Esophagus muscularis mucosa (tissue), 4 donors: ENCODE results near the gene SYNPO2. TPM values are rescaled to one million over a fixed set of nuclear protein-coding genes. Genes with fewer than 3 reads are reported as not detected.

ENCODE experiments used
- DNase-seq: peaks from one replicate; pipeline ENCODE4 v3.0.0-alpha.2; 2017; ENCODE audit errors: extremely low spot score
- H3K27ac ChIP-seq, 4 donors: fragments of 200-600 bp; sonication (generic); replicated peaks in 1 of 4; 1 replicate in 3 of 4; 2 replicates in 1 of 4; pipeline ENCODE4 v1.5.1; 2016 to 2019; ENCODE audit warnings: mild to moderate bottlenecking in 1 of 4
- H3K27me3 ChIP-seq, 4 donors: fragments of 200-600 bp; sonication (generic); one replicate each; pipeline versions ENCODE4 v1.5.1 to v1.6.0; 2016 to 2019
- H3K36me3 ChIP-seq, 4 donors: fragments of 200-600 bp; sonication (generic); one replicate each; pipeline ENCODE4 v1.5.1; 2016 to 2019
- H3K4me1 ChIP-seq, 4 donors: fragments of 200-600 bp; sonication (generic); one replicate each; pipeline ENCODE4 v1.5.1; 2016 to 2019
- H3K4me3 ChIP-seq, 4 donors: fragments of 200-600 bp; sonication (generic); 1 replicate in 2 of 4; 2 replicates in 2 of 4; pipeline ENCODE4 v1.5.1; 2016 to 2019; ENCODE audit warnings: mild to moderate bottlenecking in 4 of 4, moderate library complexity in 1 of 4
- H3K9me3 ChIP-seq, 4 donors: fragments of 200-600 bp; sonication (generic); 1 replicate in 3 of 4; 2 replicates in 1 of 4; pipeline ENCODE4 v1.5.1; 2016 to 2019
- CTCF ChIP-seq, 3 experiments: fragments of 200-600 bp in 2 of 3; fragments of 450-650 bp in 1 of 3; sonication (generic) in 2 of 3; IDR thresholded peaks; one replicate each; pipeline ENCODE4 v1.5.1; 2017 to 2019; ENCODE audit warnings: antibody characterized with exemption in 3 of 3, mild to moderate bottlenecking in 2 of 3, moderate library complexity in 1 of 3
- EP300 ChIP-seq: sonication (generic); formaldehyde crosslinking; IDR thresholded peaks from one replicate; pipeline ENCODE4 v1.6.1; 2017; ENCODE audit warnings: antibody characterized with exemption
- POLR2A ChIP-seq: fragments of 450-650 bp; IDR thresholded peaks from one replicate; pipeline ENCODE4 v1.6.1; 2017; ENCODE audit warnings: antibody characterized with exemption, moderate library complexity, mild to moderate bottlenecking, low read depth
- POLR2AphosphoS5 ChIP-seq, 2 donors: sonication (generic); formaldehyde crosslinking; IDR thresholded peaks; one replicate each; pipeline ENCODE4 v1.6.1; 2017; ENCODE audit warnings: antibody characterized with exemption in 2 of 2
- WGBS: methylation state at CpG from one replicate; pipeline ENCODE4 v1.1.5; 2018; 5-methylcytosine and 5-hydroxymethylcytosine counted together
- intact Hi-C: fragments of 100-400 bp; cut with DNase I; formaldehyde crosslinking; loops from one replicate; pipeline ENCODE4 v1.15.1; 2023
- total RNA-seq, 4 donors: library from RNA; depleted of rRNA; stranded (reverse); fragments of >200 nt; gene quantifications; one replicate each; pipeline versions ENCODE4 v1.1.0 to v1.2.1, GENCODE V29; 2016

Gene SYNPO2
- total RNA-seq, 4 donors from 2014 or later = 2,073 to 2,783 (median 2,517) TPM

DNA sequence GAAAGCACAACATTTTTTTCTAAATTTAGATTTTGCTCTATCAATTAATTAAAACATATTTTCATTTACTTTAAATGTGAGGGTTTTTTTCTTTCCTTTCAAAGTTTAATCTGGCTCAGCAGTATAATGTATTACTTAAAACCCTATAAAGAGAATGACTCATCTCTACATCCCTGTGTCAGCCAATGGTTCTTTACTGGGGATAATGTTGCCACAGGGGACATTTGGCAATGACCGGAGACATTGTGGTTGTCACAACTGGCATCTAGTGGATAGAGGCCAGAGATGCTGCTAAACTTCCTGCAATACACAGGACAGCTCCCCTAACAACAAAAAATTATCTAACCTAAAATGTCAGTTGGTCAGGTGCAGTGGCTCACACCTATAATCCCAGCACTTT, 53.8 kb downstream of the SYNPO2 start:
- intact Hi-C loops = no loop called here
- 11% methylated on average over 1 of the region's 1 CpG for WGBS
- no peak overlapping the region for H3K4me3 ChIP-seq
- no peaks in the 10 kb centered on the region for H3K36me3 ChIP-seq
- H3K27me3 ChIP-seq = no peaks in the 10 kb centered on the region
- TF ChIP-seq CTCF (IDR thresholded peaks at IDR 0.05) (no peak), POLR2A (no peak), POLR2AphosphoS5 (IDR thresholded peaks at IDR 0.05) (no peak), EP300 (no peak)
- no peaks in the 10 kb centered on the region for H3K9me3 ChIP-seq
- DNase-seq = no peak
- peak overlapping the region; percentile 83 to 87 (median 86) for H3K27ac ChIP-seq
- H3K4me1 ChIP-seq = peaks cover 35 to 97% (median 96%) of the 10 kb centered on the region in 4 donors

- TF ChIP-seq EP300 = no peak
- TF ChIP-seq CTCF (IDR thresholded peaks at IDR 0.05) = no peak
- TF ChIP-seq POLR2AphosphoS5 (IDR thresholded peaks at IDR 0.05) = peak in 1 of 2 donors; percentile 24
- DNase-seq = no peak
- 15% methylated on average over 2 of the region's 2 CpGs for WGBS
- H3K9me3 ChIP-seq = no peaks in the 10 kb centered on the region
- H3K36me3 ChIP-seq = no peaks in the 10 kb centered on the region
- intact Hi-C loops = no loop called here
- H3K27ac ChIP-seq = peak overlapping the region; percentile 35 to 87 (median 85)
- no peak overlapping the region for H3K4me3 ChIP-seq
- H3K4me1 ChIP-seq = peaks cover 27 to 94% (median 89%) of the 10 kb centered on the region in 4 donors
- no peaks in the 10 kb centered on the region for H3K27me3 ChIP-seq
These were observed 58.4 kb downstream of the SYNPO2 start for GRCh38 chr4:118947095-118947494.

DNA sequence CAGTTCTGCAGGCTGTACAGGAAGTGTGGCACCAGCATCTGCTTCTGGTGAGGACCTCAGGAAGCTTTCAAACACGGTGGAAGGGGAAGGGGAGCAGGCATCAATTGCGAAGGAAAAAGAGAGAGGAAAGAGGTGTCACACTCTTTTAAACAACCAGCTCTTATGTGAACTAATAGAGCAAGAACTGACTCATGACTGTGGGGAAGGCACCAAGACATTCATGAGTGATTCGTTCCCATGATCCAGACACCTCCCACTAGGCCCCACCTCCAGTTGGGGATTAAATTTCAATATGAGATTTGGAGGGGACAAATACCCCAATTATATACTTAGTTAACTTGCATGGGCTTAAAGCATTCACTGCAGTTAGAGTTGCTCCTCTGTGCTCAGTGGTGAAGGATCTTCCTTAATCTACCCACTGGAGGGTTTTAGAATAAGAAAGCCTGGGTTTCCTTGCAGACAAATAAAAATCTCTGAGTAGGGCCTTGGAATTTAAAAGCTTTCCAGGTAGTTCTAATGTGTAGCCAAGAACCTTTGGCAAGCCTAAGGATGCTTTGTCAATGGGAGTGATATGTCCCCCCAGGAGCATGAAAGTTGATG, 60.0 kb downstream of the SYNPO2 start:
- no peak for TF ChIP-seq EP300
- TF ChIP-seq CTCF (IDR thresholded peaks at IDR 0.05) = no peak
- TF ChIP-seq POLR2A = no peak
- TF ChIP-seq POLR2AphosphoS5 (IDR thresholded peaks at IDR 0.05) = peak in 1 of 2 donors; percentile 35
- H3K36me3 ChIP-seq = no peaks in the 10 kb centered on the region
- intact Hi-C loops = no loop called here
- no peak overlapping the region for H3K4me3 ChIP-seq
- H3K27ac ChIP-seq = peak overlapping the region; percentile 47 to 87 (median 85)
- no peaks in the 10 kb centered on the region for H3K27me3 ChIP-seq
- H3K9me3 ChIP-seq = no peaks in the 10 kb centered on the region
- WGBS = 37% methylated on average over 3 of the region's 3 CpGs
- no peak for DNase-seq
- H3K4me1 ChIP-seq = peaks cover 34 to 94% (median 87%) of the 10 kb centered on the region in 4 donors

GRCh38 chr4:118950224-118950623, 61.6 kb downstream of the SYNPO2 start:
- DNase-seq = no peak
- Histone ChIP-seq H3K4me3 (no peak overlapping the region), H3K27me3 (no peaks in the 10 kb centered on the region), H3K4me1 (peaks cover 50 to 94% (median 88%) of the 10 kb centered on the region in 4 donors), H3K9me3 (no peaks in the 10 kb centered on the region), H3K27ac (peak overlapping the region; percentile 56 to 79 (median 66)), H3K36me3 (no peaks in the 10 kb centered on the region)
- intact Hi-C loops = no loop called here
- 73% methylated on average over 2 of the region's 2 CpGs for WGBS
- TF ChIP-seq CTCF (IDR thresholded peaks at IDR 0.05) (peak in 1 of 3 experiments; percentile 9), EP300 (no peak), POLR2A (no peak), POLR2AphosphoS5 (IDR thresholded peaks at IDR 0.05) (no peak)
